Gastroesophageal sphincter (tissue), 4 donors: ENCODE results near the gene BCKDK. TPM values are rescaled to one million over a fixed set of nuclear protein-coding genes. Genes with fewer than 3 reads are reported as not detected.

Experiments used
- ATAC-seq: fragments of 150-250 bp; one replicate; pipeline ENCODE4 v1.9.1; 2016; ENCODE audit warnings: mild to moderate bottlenecking, moderate library complexity
- H3K27ac ChIP-seq, 4 donors: fragments of 200-600 bp; sonication (generic) in 3 of 4; 1 replicate in 3 of 4; 2 replicates in 1 of 4; pipeline ENCODE4 v1.5.1; 2016 to 2019
- H3K27me3 ChIP-seq: fragments of 200-600 bp; sonication (generic); one replicate; pipeline ENCODE4 v1.5.1; 2019
- H3K36me3 ChIP-seq, 2 donors: fragments of 200-600 bp; sonication (generic); one replicate each; pipeline ENCODE4 v1.5.1; 2019; ENCODE audit warnings: control low read depth in 1 of 2
- H3K4me1 ChIP-seq, 3 donors: fragments of 200-600 bp; sonication (generic); 1 replicate in 2 of 3; 2 replicates in 1 of 3; pipeline ENCODE4 v1.5.1; 2016 to 2019; ENCODE audit warnings: control low read depth in 2 of 3
- H3K4me3 ChIP-seq, 2 donors: fragments of 200-600 bp; sonication (generic); one replicate each; pipeline ENCODE4 v1.5.1; 2019; ENCODE audit warnings: mild to moderate bottlenecking in 1 of 2, moderate library complexity in 1 of 2
- H3K9me3 ChIP-seq, 3 donors: fragments of 200-600 bp; sonication (generic); one replicate each; pipeline ENCODE4 v1.5.1; 2017 to 2019; ENCODE audit warnings: control low read depth in 2 of 3
- CTCF ChIP-seq, 4 experiments: fragments of 200-600 bp in 2 of 4; fragments of 450-650 bp in 2 of 4; sonication (generic) in 1 of 4; IDR thresholded peaks; one replicate each; pipeline ENCODE4 v1.5.1; 2017 to 2019; ENCODE audit warnings: antibody characterized with exemption in 4 of 4, mild to moderate bottlenecking in 2 of 4, moderate library complexity in 2 of 4
- EP300 ChIP-seq: sonication (generic); formaldehyde crosslinking; IDR thresholded peaks from one replicate; pipeline ENCODE4 v1.6.1; 2017; ENCODE audit warnings: antibody characterized with exemption, mild to moderate bottlenecking
- POLR2A ChIP-seq, 2 donors: fragments of 450-650 bp; IDR thresholded peaks; one replicate each; pipeline ENCODE4 v1.6.1; 2017; ENCODE audit warnings: antibody characterized with exemption in 2 of 2, mild to moderate bottlenecking in 2 of 2, moderate library complexity in 1 of 2
- POLR2AphosphoS5 ChIP-seq: sonication (generic); formaldehyde crosslinking; IDR thresholded peaks from one replicate; pipeline ENCODE4 v1.6.1; 2017; ENCODE audit warnings: antibody characterized with exemption
- WGBS, 2 donors: methylation state at CpG; one replicate each; pipeline ENCODE4 v1.1.5; 2018; ENCODE audit warnings: low coverage in 1 of 2; 5-methylcytosine and 5-hydroxymethylcytosine counted together
- total RNA-seq, 4 donors: library from RNA; depleted of rRNA; stranded (reverse); fragments of >200 nt; gene quantifications; one replicate each; pipeline ENCODE4 v1.1.0, GENCODE V29; 2016

Gene BCKDK
- total RNA-seq, 4 donors from 2014 or later = 26.5 to 70.2 (median 39.8) TPM

GRCh38 chr16:31072540-31073141 lies 35.5 kb upstream of the BCKDK start:
- ATAC-seq = no peak
- 0 to 11% methylated on average over 1 to 5 of the region's 27 CpGs for WGBS, 2 donors
- peak overlapping the region; percentile 83 to 98 (median 96) for H3K27ac ChIP-seq

GRCh38 chr16:31073142-31073969 lies 34.8 kb upstream of the BCKDK start:
- H3K9me3 ChIP-seq = no peaks in the 10 kb centered on the region
- H3K36me3 ChIP-seq = peaks cover 0 to 24% of the 10 kb centered on the region in 2 donors
- H3K4me1 ChIP-seq = peaks cover 5 to 39% (median 17%) of the 10 kb centered on the region in 3 donors
- peak; percentile 90 for ATAC-seq
- H3K27me3 ChIP-seq = no peaks in the 10 kb centered on the region
- TF ChIP-seq CTCF (IDR thresholded peaks at IDR 0.05) (no peak), POLR2AphosphoS5 (peak; percentile 53), EP300 (no peak), POLR2A (IDR thresholded peaks at IDR 0.05) (peak in 1 of 2 donors; percentile 15)
- H3K27ac ChIP-seq = peak overlapping the region; percentile 83 to 98 (median 96)
- H3K4me3 ChIP-seq = peak overlapping the region; percentile 78 to 89
- WGBS, 2 donors = 0% methylated on average over 8 to 12 of the region's 83 CpGs

More at GRCh38 chr16:31072540-31073141, 35.5 kb upstream of the BCKDK start:
- Histone ChIP-seq H3K4me3 (peak overlapping the region; percentile 78 to 89), H3K36me3 (peaks cover 0 to 17% of the 10 kb centered on the region in 2 donors), H3K4me1 (peaks cover 5 to 39% (median 17%) of the 10 kb centered on the region in 3 donors), H3K9me3 (no peaks in the 10 kb centered on the region), H3K27me3 (no peaks in the 10 kb centered on the region)
- TF ChIP-seq EP300 = no peak
- TF ChIP-seq POLR2AphosphoS5 = no peak
- TF ChIP-seq CTCF (IDR thresholded peaks at IDR 0.05) = no peak

- Histone ChIP-seq H3K4me1 (peaks cover 5 to 39% (median 17%) of the 10 kb centered on the region in 3 donors), H3K4me3 (peak within 1 kb of the TSS; percentile 78 to 89), H3K27me3 (no peaks in the 10 kb centered on the region), H3K27ac (peak within 1 kb of the TSS; percentile 95 to 98 (median 96)), H3K36me3 (peaks cover 0 to 33% of the 10 kb centered on the region in 2 donors), H3K9me3 (no peaks in the 10 kb centered on the region)
- peak; percentile 93 for ATAC-seq
- 0 to 2% methylated on average over 13 to 15 of the region's 48 CpGs for WGBS, 2 donors
- peak in 1 of 4 experiments; percentile 18 for TF ChIP-seq CTCF (IDR thresholded peaks at IDR 0.05)
- TF ChIP-seq EP300 = no peak
- TF ChIP-seq POLR2AphosphoS5 = peak; percentile 89
- TF ChIP-seq POLR2A (IDR thresholded peaks at IDR 0.05) = peak; percentile 71 to 76
These were observed 34.0 kb upstream of the BCKDK start, which contains the start of the genes ZNF646 and ZNF668 for GRCh38 chr16:31073970-31074813. ZNF646 (plus strand) TSS chr16:31074422; CDS start chr16:31076325, 1,903 bp downstream. ZNF668 (minus strand) TSS chr16:31074240; CDS start chr16:31064459, 9,781 bp downstream.

GRCh38 chr16:31074814-31075183 lies 33.4 kb upstream of the BCKDK start:
- TF ChIP-seq POLR2AphosphoS5 (no peak), EP300 (no peak), CTCF (IDR thresholded peaks at IDR 0.05) (no peak), POLR2A (IDR thresholded peaks at IDR 0.05) (no peak)
- 0 to 1% methylated on average over 5 to 7 of the region's 7 CpGs for WGBS, 2 donors

More at GRCh38 chr16:31074814-31075183, 33.4 kb upstream of the BCKDK start:
- no peaks in the 10 kb centered on the region for H3K9me3 ChIP-seq
- no peak for ATAC-seq
- peaks cover 0 to 39% of the 10 kb centered on the region in 2 donors for H3K36me3 ChIP-seq
- H3K4me1 ChIP-seq = peaks cover 5 to 39% (median 17%) of the 10 kb centered on the region in 3 donors
- peak overlapping the region; percentile 95 to 98 (median 96) for H3K27ac ChIP-seq
- peak overlapping the region; percentile 78 to 89 for H3K4me3 ChIP-seq
- no peaks in the 10 kb centered on the region for H3K27me3 ChIP-seq
